Lower leg skin (tissue), 4 donors: ENCODE results near the gene CDH23. TPM values are rescaled to one million over a fixed set of nuclear protein-coding genes. Genes with fewer than 3 reads are reported as not detected.

Experiments
- DNase-seq, 2 donors: peaks; one replicate each; pipeline ENCODE4 v3.0.0-alpha.2; 2019; ENCODE audit warnings: low spot score in 2 of 2
- H3K4me3 ChIP-seq: fragments of 200-600 bp; sonication (generic); 2 replicates; pipeline ENCODE4 v1.5.1; 2017; ENCODE audit warnings: mild to moderate bottlenecking, low read depth; ENCODE audit not compliant: poor library complexity, severe bottlenecking
- POLR2A ChIP-seq, 2 donors: fragments of 450-650 bp; IDR thresholded peaks; one replicate each; pipeline ENCODE4 v1.6.1; 2016 to 2017; ENCODE audit warnings: antibody characterized with exemption in 2 of 2, mild to moderate bottlenecking in 1 of 2, moderate library complexity in 1 of 2
- WGBS, 2 donors: methylation state at CpG; one replicate each; pipeline ENCODE4 v1.1.5; 2018; 5-methylcytosine and 5-hydroxymethylcytosine counted together
- intact Hi-C: fragments of 100-400 bp; cut with DNase I; formaldehyde crosslinking; loops from one replicate; pipeline ENCODE4 v1.15.0; 2023; ENCODE audit warnings: low total_unique reads
- total RNA-seq, 4 donors: library from RNA; depleted of rRNA; stranded (reverse); fragments of >200 nt; gene quantifications; one replicate each; pipeline ENCODE4 v1.1.0, GENCODE V29; 2016
- TF ChIP-seq, protein P1 (sequence below), 3 donors: fragments of 450-650 bp; IDR thresholded peaks; one replicate each; pipeline ENCODE4 v1.5.1; 2016; ENCODE audit warnings: antibody characterized with exemption in 3 of 3, mild to moderate bottlenecking in 3 of 3, moderate library complexity in 2 of 3

The CDH23 gene
- total RNA-seq, 4 donors from 2014 or later = 1.7 to 9.2 (median 2.6) TPM

DNA sequence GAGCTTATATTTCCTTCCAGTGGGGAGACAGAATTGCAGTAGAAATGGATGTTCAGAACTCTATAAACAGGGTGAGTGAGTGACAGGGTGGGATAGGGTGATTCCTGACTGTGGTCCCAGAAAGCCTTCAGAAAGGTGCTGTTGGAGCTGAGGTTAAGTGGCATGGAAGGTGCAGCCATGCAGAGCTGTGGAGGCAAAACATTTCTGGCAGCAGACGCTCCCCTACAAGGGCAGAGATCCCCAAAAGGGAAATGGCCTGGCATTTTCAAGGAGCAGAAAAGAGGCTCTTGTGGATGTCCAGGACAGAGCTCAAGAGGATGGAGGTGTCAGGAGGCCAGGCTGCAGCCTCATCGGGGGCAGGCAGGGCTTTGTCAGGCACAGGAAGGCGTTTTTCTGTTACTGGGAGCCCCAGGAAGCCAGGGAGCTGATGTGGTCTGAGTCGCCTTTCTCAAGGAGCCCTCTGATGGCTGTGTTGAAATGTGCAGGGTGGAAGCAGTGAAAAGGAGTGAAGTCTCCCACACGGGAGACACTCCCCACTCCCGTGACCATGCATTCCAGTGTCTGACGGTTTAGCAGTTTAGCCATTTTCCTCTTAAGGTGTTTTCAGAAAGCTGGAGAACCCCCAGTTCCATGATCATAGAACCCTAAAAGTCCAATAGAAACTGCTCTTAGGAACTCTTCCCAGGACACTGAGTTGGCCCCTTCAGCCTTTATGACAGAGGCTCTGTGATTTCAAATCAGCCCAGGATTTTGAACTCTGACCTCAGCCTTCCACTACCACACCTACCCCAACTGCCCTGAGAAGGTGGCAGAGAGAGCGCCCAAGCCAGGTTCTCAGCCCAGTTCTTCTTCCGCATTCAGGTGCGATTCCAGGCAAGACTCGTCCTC is 226.6 kb downstream of the CDH23 start:
- TF ChIP-seq, protein P1, sequence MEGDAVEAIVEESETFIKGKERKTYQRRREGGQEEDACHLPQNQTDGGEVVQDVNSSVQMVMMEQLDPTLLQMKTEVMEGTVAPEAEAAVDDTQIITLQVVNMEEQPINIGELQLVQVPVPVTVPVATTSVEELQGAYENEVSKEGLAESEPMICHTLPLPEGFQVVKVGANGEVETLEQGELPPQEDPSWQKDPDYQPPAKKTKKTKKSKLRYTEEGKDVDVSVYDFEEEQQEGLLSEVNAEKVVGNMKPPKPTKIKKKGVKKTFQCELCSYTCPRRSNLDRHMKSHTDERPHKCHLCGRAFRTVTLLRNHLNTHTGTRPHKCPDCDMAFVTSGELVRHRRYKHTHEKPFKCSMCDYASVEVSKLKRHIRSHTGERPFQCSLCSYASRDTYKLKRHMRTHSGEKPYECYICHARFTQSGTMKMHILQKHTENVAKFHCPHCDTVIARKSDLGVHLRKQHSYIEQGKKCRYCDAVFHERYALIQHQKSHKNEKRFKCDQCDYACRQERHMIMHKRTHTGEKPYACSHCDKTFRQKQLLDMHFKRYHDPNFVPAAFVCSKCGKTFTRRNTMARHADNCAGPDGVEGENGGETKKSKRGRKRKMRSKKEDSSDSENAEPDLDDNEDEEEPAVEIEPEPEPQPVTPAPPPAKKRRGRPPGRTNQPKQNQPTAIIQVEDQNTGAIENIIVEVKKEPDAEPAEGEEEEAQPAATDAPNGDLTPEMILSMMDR (IDR thresholded peaks at IDR 0.05) = no peak
- TF ChIP-seq POLR2A (IDR thresholded peaks at IDR 0.05) = no peak
- no peak overlapping the region for H3K4me3 ChIP-seq
- DNase-seq = no peak
- WGBS, 2 donors = 61 to 66% methylated on average over 11 of the region's 11 CpGs
- intact Hi-C loops = no loop called here

DNA sequence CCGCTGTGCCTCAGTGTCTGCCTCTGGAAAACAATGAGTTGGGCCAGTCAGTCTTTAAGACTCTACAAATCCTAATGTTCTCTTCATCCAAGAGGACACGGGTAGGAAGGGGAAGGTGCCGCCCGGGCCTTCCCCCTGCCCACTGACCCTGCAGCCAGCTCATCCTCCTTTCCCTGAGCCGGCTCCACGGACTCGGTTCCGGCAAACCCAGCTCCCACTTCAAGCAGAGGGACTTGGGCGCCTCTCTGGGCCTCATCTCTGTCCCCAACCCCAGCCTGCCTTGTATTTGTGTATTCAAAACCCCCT is 227.2 kb downstream of the CDH23 start:
- no peak for DNase-seq
- 94 to 95% methylated on average over 9 of the region's 9 CpGs for WGBS, 2 donors
- no peak overlapping the region for H3K4me3 ChIP-seq
- TF ChIP-seq, protein P1 (IDR thresholded peaks at IDR 0.05) = no peak
- TF ChIP-seq POLR2A (IDR thresholded peaks at IDR 0.05) = no peak
- intact Hi-C loops = no loop called here

DNA sequence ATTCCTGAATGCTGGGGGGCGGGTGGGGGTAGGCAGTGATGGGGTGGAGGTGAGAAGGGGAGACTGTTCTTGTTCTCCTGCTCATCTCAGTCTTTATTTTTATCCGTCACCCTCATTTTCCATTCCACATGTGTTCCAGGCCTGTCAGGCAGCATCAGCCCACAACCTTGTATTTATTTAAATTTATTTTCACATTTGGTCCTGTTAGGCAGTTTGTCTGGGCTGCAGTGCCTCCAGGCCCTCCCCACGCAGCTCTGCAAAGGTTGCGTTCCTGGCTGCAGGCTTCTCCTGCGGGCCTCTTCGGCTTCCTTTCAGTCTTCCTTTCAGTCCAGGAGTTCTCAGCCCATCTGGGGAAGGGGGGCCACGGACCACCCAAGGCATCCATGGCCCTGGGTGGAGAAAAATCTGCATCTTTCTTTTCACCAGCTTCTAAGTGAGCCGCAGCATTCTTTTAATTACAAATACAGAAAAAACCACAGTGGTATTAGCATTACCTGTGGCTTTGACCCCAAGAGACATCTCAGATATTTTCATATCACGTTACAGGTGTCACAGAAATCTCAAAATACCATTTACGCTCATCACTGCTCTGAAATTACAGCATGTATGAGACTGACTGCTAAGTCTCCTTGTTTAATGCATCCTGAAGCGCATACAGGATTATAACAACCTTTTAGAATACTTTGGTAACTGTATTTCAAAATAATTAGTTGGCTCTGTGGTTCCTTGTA is 228.9 kb downstream of the CDH23 start:
- no peak for TF ChIP-seq POLR2A (IDR thresholded peaks at IDR 0.05)
- TF ChIP-seq, protein P1 (IDR thresholded peaks at IDR 0.05) = no peak
- 84 to 87% methylated on average over 11 of the region's 11 CpGs for WGBS, 2 donors
- no peak for DNase-seq
- intact Hi-C loops = no loop called here
- no peak overlapping the region for H3K4me3 ChIP-seq

DNA sequence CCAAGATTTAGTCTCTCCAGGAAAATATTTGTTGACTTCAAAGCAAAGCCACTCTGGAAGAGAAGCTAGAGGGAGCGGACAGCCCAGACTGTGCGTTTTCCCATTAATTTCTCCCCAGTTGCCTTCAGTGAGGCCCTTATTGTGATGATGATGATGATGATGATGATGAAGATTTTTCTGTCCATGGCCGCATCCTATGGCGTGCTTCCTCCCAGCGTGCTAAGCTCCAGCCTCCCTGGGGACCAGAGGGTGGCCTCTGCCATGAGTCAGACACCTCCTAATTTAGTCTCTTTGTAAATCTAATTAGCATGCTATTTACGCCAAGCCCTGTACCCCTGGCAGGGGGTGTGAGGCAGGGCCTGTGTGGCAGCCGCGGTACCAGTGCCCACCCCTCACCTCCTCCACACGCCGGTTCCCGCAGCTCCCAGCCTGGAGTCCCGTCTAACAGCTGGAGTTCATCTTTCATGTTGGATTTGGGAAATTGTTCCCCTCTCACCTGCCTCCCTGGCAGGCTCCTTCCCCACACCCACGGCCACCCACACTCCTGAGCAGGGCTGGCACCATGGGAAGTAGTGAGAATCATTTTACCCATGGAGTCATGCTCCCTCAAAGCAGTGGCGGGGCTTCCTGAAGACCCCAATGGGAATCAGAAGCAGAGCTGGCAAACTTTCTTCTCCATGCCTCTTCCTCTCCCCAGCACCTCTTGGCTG is 230.7 kb downstream of the CDH23 start:
- TF ChIP-seq, protein P1 (IDR thresholded peaks at IDR 0.05) = no peak
- no peak for TF ChIP-seq POLR2A (IDR thresholded peaks at IDR 0.05)
- no peak overlapping the region for H3K4me3 ChIP-seq
- no peak for DNase-seq
- 61 to 74% methylated on average over 13 to 14 of the region's 14 CpGs for WGBS, 2 donors
- intact Hi-C loops = no loop called here

DNA sequence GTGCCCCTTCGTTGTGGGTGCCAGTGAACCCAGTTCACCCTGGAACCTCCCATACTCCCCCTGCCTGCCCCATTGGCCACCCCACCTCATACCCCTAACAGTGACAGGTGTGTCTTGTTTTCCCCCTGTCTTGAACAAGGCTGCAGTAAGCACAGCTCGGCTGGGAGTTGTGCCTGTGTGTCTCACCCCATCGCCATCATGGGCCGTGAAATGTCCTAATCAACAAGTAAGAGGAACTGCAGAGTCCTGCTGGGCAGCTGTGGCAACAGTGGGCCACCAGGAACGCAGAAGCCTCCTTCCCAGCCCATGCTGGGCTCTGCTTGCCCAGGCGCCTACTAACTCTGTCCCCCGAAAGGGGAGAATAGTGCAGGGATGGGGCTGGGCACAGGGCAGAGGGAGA is 231.2 kb downstream of the CDH23 start:
- H3K4me3 ChIP-seq = no peak overlapping the region
- DNase-seq = no peak
- WGBS, 2 donors = 77 to 88% methylated on average over 7 of the region's 7 CpGs
- intact Hi-C loops = no loop called here
- TF ChIP-seq, protein P1 (IDR thresholded peaks at IDR 0.05) = no peak
- no peak for TF ChIP-seq POLR2A (IDR thresholded peaks at IDR 0.05)
